ENCODE data around the gene ZNF428.

DNA sequence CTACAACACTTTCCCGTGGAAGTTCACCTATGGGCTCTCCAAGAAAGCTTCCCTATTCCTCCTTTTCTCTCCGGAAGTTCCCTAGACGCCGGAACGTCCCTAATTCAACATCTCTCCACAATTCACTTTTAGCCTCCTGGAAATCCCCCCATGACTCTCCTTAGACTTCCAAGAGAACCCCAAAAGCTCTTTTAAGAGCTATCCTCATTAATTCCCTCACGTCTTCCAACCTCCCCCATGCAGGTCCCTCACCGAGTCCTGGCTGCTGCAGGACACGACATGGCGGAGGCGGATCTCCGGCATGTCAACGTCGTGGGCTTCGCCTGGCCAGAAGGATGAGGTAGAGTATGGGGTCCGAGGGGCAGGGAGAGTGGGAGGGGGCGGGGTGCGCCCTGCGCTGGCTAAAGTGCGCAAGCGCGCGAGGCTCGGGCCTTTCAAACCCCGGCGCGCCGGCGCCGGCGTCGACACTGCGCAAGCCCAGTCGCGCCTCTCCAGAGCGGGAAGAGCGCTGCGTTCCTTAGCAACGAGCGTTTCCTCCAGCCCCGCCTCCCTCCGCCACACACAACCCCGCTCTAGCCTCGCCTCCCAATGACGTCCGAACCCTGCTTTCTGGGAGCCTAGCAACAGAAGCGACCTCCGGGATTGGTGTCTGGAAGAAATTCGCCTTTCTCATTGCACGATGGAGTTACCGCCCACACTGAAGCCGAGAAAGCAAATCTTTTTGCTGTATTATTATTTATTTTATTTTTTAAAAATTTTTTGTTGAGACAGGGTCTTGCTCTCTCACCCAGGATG, 44.1 kb downstream of the ZNF428 start, which contains the start of the genes PINLYP and XRCC1:
- TF ChIP-seq, protein P1, sequence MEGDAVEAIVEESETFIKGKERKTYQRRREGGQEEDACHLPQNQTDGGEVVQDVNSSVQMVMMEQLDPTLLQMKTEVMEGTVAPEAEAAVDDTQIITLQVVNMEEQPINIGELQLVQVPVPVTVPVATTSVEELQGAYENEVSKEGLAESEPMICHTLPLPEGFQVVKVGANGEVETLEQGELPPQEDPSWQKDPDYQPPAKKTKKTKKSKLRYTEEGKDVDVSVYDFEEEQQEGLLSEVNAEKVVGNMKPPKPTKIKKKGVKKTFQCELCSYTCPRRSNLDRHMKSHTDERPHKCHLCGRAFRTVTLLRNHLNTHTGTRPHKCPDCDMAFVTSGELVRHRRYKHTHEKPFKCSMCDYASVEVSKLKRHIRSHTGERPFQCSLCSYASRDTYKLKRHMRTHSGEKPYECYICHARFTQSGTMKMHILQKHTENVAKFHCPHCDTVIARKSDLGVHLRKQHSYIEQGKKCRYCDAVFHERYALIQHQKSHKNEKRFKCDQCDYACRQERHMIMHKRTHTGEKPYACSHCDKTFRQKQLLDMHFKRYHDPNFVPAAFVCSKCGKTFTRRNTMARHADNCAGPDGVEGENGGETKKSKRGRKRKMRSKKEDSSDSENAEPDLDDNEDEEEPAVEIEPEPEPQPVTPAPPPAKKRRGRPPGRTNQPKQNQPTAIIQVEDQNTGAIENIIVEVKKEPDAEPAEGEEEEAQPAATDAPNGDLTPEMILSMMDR (conservative IDR thresholded peaks at IDR 0.05 in 1 of 2, IDR thresholded peaks at IDR 0.05 in 1 of 2; ENCODE audit: low read depth in 1 of 2, low read length in 2 of 2), result no peak
- no peak for TF ChIP-seq EZH2 (IDR thresholded peaks at IDR 0.05; ENCODE audit: low read length, missing control alignments)
